ENCODE results near the gene MSX2.

The MSX2 gene

GRCh38 chr5:174715804-174716203, 8.6 kb upstream of the MSX2 start:
- Histone ChIP-seq H3K9me3 (ENCODE audit: insufficient read depth, low read depth, low read length) (no peaks in the 10 kb centered on the region), H2AFZ (ENCODE audit: low read length) (no peak overlapping the region), H3K27me3 (ENCODE audit: insufficient read depth, low read length, poor library complexity, severe bottlenecking) (no peaks in the 10 kb centered on the region), H3K9me2 (replicated peaks; ENCODE audit: low read depth, low read length) (no peaks in the 10 kb centered on the region), H4K20me1 (ENCODE audit: insufficient read depth, low read length, poor library complexity, severe bottlenecking) (no peaks in the 10 kb centered on the region), H3K4me3 (ENCODE audit: low read length, poor library complexity, severe bottlenecking) (no peak overlapping the region), H3K4me2 (ENCODE audit: low read depth, low read length, poor library complexity, severe bottlenecking) (no peak overlapping the region), H3K9ac (ENCODE audit: low read depth, low read length, poor library complexity, severe bottlenecking) (no peak overlapping the region), H3K36me3 (ENCODE audit: insufficient read depth, low read length) (no peaks in the 10 kb centered on the region), H3K79me2 (ENCODE audit: insufficient read depth, low read length) (no peaks in the 10 kb centered on the region), H3K4me1 (ENCODE audit: insufficient read depth, low read length, poor library complexity, severe bottlenecking) (no peaks in the 10 kb centered on the region), H3F3A (ENCODE audit: low read depth) (no peaks in the 10 kb centered on the region)
- TF ChIP-seq EZH2phosphoT487 (IDR thresholded peaks at IDR 0.05; ENCODE audit: borderline replicate concordance), result no peak
- TF ChIP-seq, protein P1, sequence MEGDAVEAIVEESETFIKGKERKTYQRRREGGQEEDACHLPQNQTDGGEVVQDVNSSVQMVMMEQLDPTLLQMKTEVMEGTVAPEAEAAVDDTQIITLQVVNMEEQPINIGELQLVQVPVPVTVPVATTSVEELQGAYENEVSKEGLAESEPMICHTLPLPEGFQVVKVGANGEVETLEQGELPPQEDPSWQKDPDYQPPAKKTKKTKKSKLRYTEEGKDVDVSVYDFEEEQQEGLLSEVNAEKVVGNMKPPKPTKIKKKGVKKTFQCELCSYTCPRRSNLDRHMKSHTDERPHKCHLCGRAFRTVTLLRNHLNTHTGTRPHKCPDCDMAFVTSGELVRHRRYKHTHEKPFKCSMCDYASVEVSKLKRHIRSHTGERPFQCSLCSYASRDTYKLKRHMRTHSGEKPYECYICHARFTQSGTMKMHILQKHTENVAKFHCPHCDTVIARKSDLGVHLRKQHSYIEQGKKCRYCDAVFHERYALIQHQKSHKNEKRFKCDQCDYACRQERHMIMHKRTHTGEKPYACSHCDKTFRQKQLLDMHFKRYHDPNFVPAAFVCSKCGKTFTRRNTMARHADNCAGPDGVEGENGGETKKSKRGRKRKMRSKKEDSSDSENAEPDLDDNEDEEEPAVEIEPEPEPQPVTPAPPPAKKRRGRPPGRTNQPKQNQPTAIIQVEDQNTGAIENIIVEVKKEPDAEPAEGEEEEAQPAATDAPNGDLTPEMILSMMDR (conservative IDR thresholded peaks at IDR 0.05; ENCODE audit: low read length), result no peak

DNA sequence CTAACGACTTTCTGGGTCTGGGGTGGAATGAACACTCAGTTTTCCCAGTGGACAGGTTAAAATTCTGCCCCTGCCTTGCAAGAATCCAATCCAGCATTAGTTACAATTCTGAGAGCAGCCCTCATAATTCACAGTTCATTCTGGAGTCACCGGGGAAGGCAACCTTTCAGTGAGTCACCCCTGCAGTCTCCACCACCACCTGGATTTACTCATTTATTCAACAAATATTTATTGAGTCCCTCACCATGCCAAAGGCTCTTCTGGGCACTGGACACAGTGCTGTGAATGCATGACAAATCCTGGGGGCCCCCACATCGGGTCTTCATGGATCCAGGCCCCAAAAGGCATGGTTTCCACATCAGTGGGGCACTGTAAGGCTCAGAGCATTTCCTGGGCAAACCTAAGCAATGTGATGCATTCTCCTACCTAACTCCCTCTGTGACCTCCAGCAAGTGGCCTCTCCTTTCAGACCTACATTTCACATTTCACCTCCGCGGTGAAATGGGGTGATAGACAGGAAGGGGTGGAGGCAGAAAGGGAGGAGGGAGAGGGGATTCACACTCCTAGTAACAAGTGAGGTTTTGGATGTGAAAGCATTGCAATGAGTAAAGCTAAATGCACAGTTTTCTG, 6.4 kb upstream of the MSX2 start:
- Histone ChIP-seq H4K20me1 (ENCODE audit: insufficient read depth, low read length, poor library complexity, severe bottlenecking) (no peaks in the 10 kb centered on the region), H3K9me2 (replicated peaks; ENCODE audit: low read depth, low read length) (no peaks in the 10 kb centered on the region), H3K79me2 (ENCODE audit: insufficient read depth, low read length) (no peaks in the 10 kb centered on the region), H2AFZ (ENCODE audit: low read length) (no peak overlapping the region), H3K9ac (ENCODE audit: low read depth, low read length, poor library complexity, severe bottlenecking) (no peak overlapping the region), H3K4me2 (ENCODE audit: low read depth, low read length, poor library complexity, severe bottlenecking) (no peak overlapping the region), H3F3A (ENCODE audit: low read depth) (no peaks in the 10 kb centered on the region), H3K4me3 (ENCODE audit: low read length, poor library complexity, severe bottlenecking) (no peak overlapping the region), H3K36me3 (ENCODE audit: insufficient read depth, low read length) (no peaks in the 10 kb centered on the region), H3K4me1 (ENCODE audit: insufficient read depth, low read length, poor library complexity, severe bottlenecking) (no peaks in the 10 kb centered on the region), H3K9me3 (ENCODE audit: insufficient read depth, low read depth, low read length) (no peaks in the 10 kb centered on the region), H3K27me3 (ENCODE audit: insufficient read depth, low read length, poor library complexity, severe bottlenecking) (no peaks in the 10 kb centered on the region)
- no peak for TF ChIP-seq EZH2phosphoT487 (IDR thresholded peaks at IDR 0.05; ENCODE audit: borderline replicate concordance)
- TF ChIP-seq, protein P1 (conservative IDR thresholded peaks at IDR 0.05; ENCODE audit: low read length), result no peak

DNA sequence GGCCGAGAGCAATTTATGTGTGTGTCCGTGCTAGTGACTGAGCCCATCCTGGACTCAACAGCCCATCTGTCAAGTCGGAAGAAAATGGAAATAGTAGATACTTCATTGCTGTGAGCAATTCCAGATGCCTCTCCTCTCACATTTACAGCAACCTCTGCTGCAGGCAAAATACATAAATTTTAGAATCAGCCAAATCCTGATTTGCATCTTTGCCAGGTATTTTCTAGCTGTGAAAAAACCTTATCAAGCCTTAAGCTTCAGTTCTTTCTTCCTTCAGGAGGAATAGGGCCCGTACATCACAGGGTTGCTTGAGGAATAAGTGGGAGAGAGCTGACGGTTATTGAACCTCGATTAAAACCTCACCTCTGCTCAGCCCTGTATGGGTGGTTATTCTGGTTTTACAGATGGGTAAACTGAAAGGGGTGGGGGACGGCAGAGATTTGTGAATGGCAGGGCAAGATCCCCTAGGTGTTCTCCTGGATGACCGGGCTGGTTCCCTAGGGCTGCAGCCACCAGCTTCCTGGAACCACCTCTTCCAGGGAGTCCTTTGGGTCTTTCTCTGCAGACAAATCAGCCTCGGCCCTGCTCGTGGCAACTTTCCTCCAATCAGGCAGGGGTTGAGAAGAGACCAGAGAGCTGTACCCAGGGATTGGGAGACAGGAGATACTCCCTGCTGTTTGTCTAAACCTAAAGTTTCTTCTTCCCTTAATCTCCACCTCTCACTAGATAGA, 5.3 kb upstream of the MSX2 start:
- Histone ChIP-seq H3K9me3 (ENCODE audit: insufficient read depth, low read depth, low read length) (no peaks in the 10 kb centered on the region), H3K36me3 (ENCODE audit: insufficient read depth, low read length) (no peaks in the 10 kb centered on the region), H3K27me3 (ENCODE audit: insufficient read depth, low read length, poor library complexity, severe bottlenecking) (no peaks in the 10 kb centered on the region), H3K9ac (ENCODE audit: low read depth, low read length, poor library complexity, severe bottlenecking) (no peak overlapping the region), H3K4me1 (ENCODE audit: insufficient read depth, low read length, poor library complexity, severe bottlenecking) (no peaks in the 10 kb centered on the region), H4K20me1 (ENCODE audit: insufficient read depth, low read length, poor library complexity, severe bottlenecking) (no peaks in the 10 kb centered on the region), H3K4me2 (ENCODE audit: low read depth, low read length, poor library complexity, severe bottlenecking) (no peak overlapping the region), H3F3A (ENCODE audit: low read depth) (no peaks in the 10 kb centered on the region), H3K9me2 (replicated peaks; ENCODE audit: low read depth, low read length) (no peaks in the 10 kb centered on the region), H3K79me2 (ENCODE audit: insufficient read depth, low read length) (no peaks in the 10 kb centered on the region), H2AFZ (ENCODE audit: low read length) (no peak overlapping the region), H3K4me3 (ENCODE audit: low read length, poor library complexity, severe bottlenecking) (no peak overlapping the region)
- TF ChIP-seq, protein P1 (conservative IDR thresholded peaks at IDR 0.05; ENCODE audit: low read length), result no peak
- TF ChIP-seq EZH2phosphoT487 (IDR thresholded peaks at IDR 0.05; ENCODE audit: borderline replicate concordance), result no peak
